Stimulated activated CD4-positive, alpha-beta T cell treated with anti-CD3 and anti-CD28 coated beads, Interleukin-2, amount 100 ng/mL, for 24 hours (primary cell): Measurements from ENCODE around the gene FRMPD2.
"Not testable (repeated sequence)": the region's sequence is repeated elsewhere in the genome, so short reads cannot be mapped to it uniquely, and the experiment has no call there.

ENCODE experiments used
- DNase-seq, 2 donors: peaks; one replicate each; pipeline ENCODE4 v3.0.0-alpha.2; 2020

The FRMPD2 gene

DNA sequence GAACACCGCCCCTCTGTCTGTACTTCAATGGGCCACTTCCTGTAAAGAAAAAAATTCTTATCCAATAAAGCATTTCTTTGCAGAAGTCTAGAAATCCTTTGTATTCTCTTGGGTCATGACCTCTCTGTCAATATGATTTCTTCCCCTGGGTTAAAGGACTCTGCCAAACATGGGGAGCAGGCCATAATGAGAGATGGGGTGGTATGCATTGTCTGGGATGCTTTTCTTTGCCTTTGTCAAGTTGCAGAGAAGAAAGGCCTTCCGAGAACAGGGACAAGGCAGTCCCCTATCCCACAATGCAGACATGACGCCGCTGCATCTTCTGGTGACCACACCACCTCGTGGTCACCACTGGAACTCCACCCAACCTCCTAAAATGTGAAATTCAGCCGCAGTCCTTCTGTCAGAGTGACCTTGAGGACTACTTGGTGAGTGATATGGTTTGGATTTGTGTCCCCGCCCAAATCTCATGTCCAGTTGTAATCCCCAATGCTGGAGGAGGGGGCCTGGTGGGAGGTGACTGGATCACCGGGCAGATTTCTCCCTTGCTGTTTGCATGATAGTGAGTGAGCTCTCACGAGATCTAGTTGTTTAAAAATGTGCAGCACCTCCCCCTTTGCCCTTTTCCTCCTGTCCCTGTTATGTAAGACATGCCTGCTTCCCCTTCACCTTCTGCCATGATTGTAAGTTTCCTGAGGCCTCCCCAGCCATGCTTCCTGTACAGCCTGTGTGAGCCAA lies 15.2 kb upstream of the FRMPD2 start:
- peak; percentile 56 to 60 for DNase-seq

DNA sequence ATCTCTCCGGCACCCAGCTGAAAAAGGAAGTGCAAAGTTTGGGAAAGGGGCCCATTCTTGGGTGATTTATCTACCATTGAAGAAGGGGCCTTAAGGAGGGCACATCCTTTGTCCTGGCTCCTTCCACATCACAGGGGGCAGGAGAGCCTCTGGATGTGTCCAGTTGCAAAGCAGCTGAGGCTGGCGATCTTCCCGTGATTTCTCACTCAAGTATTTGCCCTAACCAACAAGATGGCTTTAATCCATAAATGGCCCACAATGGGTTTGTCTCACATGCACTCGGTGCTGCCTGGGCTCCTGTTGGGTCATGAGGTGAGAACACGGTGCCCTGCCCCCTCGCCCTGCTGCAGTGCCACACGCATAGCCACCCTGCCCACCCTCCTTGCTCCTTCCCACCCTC lies 14.2 kb upstream of the FRMPD2 start:
- DNase-seq: no peak

DNA sequence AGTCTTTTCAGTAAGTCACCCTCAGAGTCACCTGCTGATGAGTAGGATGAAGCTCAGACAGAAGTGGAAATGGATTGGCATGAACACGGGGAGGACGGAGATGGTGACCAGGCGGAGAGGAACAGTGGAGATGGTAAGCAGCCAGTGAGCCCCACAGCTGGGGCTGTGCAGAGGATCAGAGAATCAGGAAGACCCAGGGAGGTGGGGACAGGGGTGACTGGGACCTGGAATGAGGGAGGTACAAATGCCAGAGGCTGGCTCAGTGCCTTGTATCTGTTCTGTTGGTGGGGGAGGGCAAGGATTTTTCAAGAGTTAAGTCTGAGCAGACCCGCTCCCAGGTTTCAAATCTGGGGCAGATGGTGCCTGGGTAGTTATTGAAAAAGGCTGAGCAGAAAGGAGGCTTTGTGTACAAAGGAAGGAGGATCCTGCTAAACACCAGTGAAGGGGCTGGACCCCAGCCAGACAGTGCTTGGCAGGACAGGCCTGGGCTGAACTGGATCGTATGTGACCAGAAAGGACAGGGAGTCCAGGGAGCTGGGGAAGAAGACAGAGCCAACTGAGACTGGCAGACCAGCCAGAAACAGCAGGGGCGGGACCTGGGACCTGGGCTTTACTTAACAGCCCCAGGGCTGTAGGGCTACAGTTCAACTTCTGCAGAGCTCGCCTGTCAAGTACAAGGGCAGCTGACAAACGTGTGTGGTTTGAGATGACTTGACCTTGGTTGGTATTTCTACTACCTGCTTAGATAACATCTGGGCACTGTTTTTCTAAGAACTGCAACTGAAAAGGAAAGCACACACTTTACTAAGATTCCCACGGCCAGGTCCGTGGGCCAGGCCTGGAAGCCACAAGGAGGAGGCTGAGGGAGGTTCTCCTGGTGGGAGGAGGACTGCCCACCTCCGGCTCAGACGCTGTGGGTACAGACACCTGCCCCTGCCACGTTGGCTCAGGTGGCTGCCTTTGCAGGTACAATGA lies 13.2 kb upstream of the FRMPD2 start:
- no peak for DNase-seq

GRCh38 chr10:48286356-48286755 lies 11.9 kb upstream of the FRMPD2 start:
- no peak for DNase-seq

GRCh38 chr10:48285710-48286109 lies 11.2 kb upstream of the FRMPD2 start:
- no peak for DNase-seq

- no peak for DNase-seq
Measured at GRCh38 chr10:48284811-48285210, 10.3 kb upstream of the FRMPD2 start.

GRCh38 chr10:48284002-48284546 lies 9.6 kb upstream of the FRMPD2 start:
- no peak for DNase-seq

- DNase-seq: no peak
Measured at GRCh38 chr10:48282829-48283228, 8.3 kb upstream of the FRMPD2 start.

GRCh38 chr10:48281697-48282096 lies 7.2 kb upstream of the FRMPD2 start:
- not testable (repeated sequence) for DNase-seq

DNA sequence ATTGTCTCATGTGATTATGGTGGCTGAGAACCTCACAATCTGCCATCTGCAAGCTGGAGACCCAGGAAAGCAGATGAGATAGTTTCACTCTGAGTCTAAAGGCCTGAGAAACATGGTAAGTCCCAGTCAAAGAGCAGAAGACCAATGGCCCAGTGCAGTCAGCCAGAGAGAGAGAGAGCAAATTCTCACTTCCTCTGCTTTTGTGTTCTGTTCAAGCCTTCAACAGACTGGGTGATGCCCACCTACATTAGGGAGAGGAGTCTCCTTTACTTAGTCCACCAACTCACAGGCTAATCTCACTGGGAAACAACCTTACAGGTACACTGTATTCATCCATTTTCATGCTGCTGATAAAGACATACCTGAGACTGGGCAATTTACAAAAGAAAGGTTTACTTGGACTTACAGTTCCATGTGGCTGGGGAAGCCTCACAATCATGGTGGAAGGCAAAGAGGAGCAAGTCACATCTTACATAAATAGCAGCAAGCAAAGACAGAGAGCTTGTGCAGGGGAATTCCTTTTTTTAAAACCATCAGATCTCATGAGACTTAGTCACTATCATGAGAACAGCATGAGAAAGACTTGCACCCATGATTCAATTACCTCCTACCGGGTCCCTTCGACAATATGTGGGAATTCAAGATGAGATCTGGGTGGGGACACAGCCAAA lies 4.7 kb upstream of the FRMPD2 start:
- DNase-seq: no peak

- no peak for DNase-seq
Measured at GRCh38 chr10:48277093-48277492, 2.6 kb upstream of the FRMPD2 start.

DNA sequence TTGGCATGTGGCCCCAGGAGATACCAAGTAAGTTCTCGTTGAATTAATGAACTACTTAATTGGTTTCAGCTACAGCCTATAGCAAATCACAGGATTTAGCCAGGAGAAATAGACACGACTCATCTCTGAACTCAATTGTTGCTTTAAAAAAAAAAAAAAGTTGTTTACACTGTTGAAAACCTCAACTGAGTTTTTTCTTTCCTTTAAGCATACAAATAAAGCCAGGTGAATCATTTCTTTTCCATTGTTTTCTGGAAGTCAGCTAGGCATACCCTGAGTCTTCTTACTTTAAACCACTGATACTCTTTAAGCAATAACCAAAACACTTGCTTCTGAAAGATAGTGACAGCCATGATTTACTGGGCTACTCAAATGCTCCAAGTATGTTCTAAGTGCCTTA lies 755 bp downstream of the FRMPD2 start:
- DNase-seq: no peak

DNA sequence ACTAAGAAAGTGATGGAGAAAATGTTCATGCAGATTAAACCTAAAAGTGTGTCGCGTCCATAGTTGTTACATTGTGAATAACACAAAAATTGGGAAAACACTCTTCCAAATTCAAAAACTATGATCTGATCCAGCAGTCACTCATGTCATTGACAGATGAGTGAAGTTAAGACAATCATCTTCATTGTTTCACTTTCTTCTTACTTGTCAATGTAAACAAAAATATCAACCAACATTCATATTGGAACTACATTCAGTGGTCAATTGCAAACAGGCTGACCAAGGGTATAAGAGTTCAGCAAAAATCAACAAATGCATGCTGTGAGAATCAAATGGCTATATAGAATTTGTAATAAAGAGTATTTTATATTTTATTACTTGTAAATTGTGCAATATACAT lies 1.8 kb downstream of the FRMPD2 start:
- DNase-seq: no peak

GRCh38 chr10:48271047-48271730 lies 3.3 kb downstream of the FRMPD2 start:
- no peak for DNase-seq

DNA sequence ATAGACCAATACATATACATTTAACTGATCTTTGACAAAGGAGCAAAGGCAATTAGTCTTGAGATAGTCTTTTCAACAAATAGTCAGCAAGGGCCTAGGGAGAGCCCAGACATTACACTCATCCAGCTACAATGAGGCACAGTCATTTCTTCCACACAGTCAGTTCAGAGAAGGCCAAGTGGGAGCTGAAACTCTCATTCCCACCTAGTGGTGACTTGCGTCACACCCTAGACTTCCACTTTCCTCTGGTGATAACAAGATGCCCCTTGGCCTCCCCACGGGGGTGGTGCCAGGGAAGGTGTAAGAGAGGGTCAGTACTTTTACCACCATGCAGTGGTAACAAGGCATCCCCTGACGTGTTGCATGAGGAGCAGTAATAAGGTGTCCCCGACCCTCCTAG lies 8.0 kb downstream of the FRMPD2 start:
- DNase-seq: no peak

- no peak for DNase-seq
Measured at GRCh38 chr10:48258105-48258504, 16.4 kb downstream of the FRMPD2 start.

- no peak for DNase-seq
Measured at GRCh38 chr10:48257407-48257961, 17.0 kb downstream of the FRMPD2 start.

GRCh38 chr10:48255722-48256121 lies 18.8 kb downstream of the FRMPD2 start:
- DNase-seq: no peak

DNA sequence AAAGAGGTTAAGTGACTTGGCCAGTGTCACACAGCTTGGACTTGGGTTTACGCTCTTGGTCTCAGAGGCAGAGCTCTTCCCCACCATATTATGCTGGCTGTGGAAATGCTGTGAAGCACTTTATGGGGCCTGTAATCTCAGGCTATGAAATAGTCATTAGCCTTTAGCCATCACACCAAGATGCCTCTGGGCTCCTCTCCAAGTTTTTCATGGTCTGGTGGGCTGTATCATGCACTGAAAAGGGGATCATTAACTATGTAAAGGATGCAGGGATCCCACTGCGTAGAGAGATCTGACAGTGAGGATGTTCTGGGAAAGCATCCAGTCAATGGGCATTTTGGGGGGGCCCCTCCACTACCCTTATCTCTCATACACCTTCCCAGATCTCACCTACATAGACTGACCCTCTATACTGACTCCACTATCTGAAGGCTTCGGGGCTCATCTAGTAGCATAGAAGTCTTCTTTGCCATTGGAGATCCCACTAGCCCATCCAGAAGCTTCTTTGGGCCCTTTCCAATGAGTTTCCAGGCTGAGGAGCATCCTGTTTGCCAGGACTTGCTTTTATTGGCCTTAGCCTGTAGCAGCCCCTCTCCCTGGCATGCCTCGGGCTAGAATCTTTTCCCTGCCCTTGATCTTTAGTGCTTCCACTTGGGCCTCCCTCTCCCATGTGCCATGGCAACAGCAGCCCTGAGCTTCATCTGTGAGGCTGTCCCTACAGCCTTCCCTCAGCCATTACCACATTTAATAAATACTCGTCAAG lies 19.6 kb downstream of the FRMPD2 start:
- DNase-seq: no peak

- no peak for DNase-seq
Measured at GRCh38 chr10:48253970-48254657, 20.4 kb downstream of the FRMPD2 start.

- DNase-seq: no peak
Measured at GRCh38 chr10:48252354-48252650, 22.2 kb downstream of the FRMPD2 start.
